IMR-90 (cell line): ENCODE results near the gene SLC22A12. TPM values are rescaled to one million over a fixed set of nuclear protein-coding genes. Genes with fewer than 3 reads are reported as not detected.

Experiments
- ATAC-seq: fragments of 200-7000 bp; cut with Tn5 transposase; 2 replicates; pipeline ENCODE4 v1.9.1; 2020; ENCODE audit warnings: low read depth, mild to moderate bottlenecking, moderate library complexity
- BruUV-seq: library from RNA; stranded (reverse); fragments of 400-500 nt; replicated peaks from 2 replicates; lab custom pipeline; 2021; lab: Mats Ljungman, UMichigan
- CTCF ChIA-PET: fragments of 300-600 bp; formaldehyde crosslinking; extraction: SDS; loops from one replicate; lab custom pipeline; 2021; ENCODE audit warnings: antibody characterized with exemption; lab: Yijun Ruan, JAX
- POLR2A ChIA-PET: fragments of 300-600 bp; sonication (Branson Sonifier 250); formaldehyde crosslinking; loops from one replicate; lab custom pipeline; 2022; ENCODE audit warnings: antibody characterized with exemption; ENCODE audit not compliant: unreplicated experiment; lab: Charles Lee
- DNase-seq: peaks from one replicate; pipeline ENCODE4 v3.0.0; 2013
- H2AFZ ChIP-seq: replicated peaks from 2 replicates; pipeline ENCODE3; 2013; ENCODE audit warnings: low read length, mild to moderate bottlenecking; ENCODE audit not compliant: poor library complexity
- H2AK5ac ChIP-seq: 2 replicates; pipeline ENCODE4 v1.6.1; 2013; ENCODE audit warnings: low read depth, low read length, inconsistent platforms
- H2AK9ac ChIP-seq: replicated peaks from 2 replicates; pipeline ENCODE3; 2013; ENCODE audit warnings: mild to moderate bottlenecking, low read depth, low read length, moderate library complexity; ENCODE audit not compliant: poor library complexity
- H2BK120ac ChIP-seq: 2 replicates; pipeline ENCODE4 v1.6.1; 2013; ENCODE audit warnings: low read depth, low read length, inconsistent platforms
- H2BK15ac ChIP-seq: 3 replicates; pipeline ENCODE4 v1.6.1; 2013; ENCODE audit warnings: low read depth, low read length, inconsistent platforms
- H2BK20ac ChIP-seq: 2 replicates; pipeline ENCODE4 v1.6.1; 2013; ENCODE audit warnings: low read depth, mild to moderate bottlenecking, inconsistent platforms, low read length, moderate library complexity
- H2BK5ac ChIP-seq: 2 replicates; pipeline ENCODE4 v1.6.1; 2013; ENCODE audit warnings: mild to moderate bottlenecking, low read depth, low read length, inconsistent platforms; ENCODE audit not compliant: poor library complexity, severe bottlenecking
- H3K14ac ChIP-seq: replicated peaks from 2 replicates; pipeline ENCODE4 v1.6.1; 2013; ENCODE audit warnings: low read depth, low read length, inconsistent platforms
- H3K18ac ChIP-seq: 2 replicates; pipeline ENCODE4 v1.6.1; 2013; ENCODE audit warnings: low read depth, low read length, control low read depth
- H3K23ac ChIP-seq: 2 replicates; pipeline ENCODE4 v1.6.1; 2013; ENCODE audit warnings: low read depth, low read length, inconsistent platforms
- H3K27ac ChIP-seq: 2 replicates; pipeline ENCODE4 v1.5.1; 2013; ENCODE audit warnings: mild to moderate bottlenecking, control low read depth, low read length; ENCODE audit not compliant: insufficient read depth
- H3K27me3 ChIP-seq: 2 replicates; pipeline ENCODE4 v1.6.1; 2013; ENCODE audit warnings: low read length; ENCODE audit not compliant: control insufficient read depth, insufficient read depth
- H3K36me3 ChIP-seq: 2 replicates; pipeline ENCODE4 v1.6.1; 2013; ENCODE audit warnings: low read length, mixed read lengths; ENCODE audit not compliant: control insufficient read depth, insufficient read depth
- H3K4ac ChIP-seq: 2 replicates; pipeline ENCODE4 v1.6.1; 2013; ENCODE audit warnings: low read depth, low read length, inconsistent platforms
- H3K4me1 ChIP-seq: 2 replicates; pipeline ENCODE4 v1.6.1; 2013; ENCODE audit warnings: low read length, mixed read lengths; ENCODE audit not compliant: control insufficient read depth, insufficient read depth
- H3K4me2 ChIP-seq: 2 replicates; pipeline ENCODE4 v1.6.1; 2013; ENCODE audit warnings: low read depth, mild to moderate bottlenecking, control low read depth, low read length, moderate library complexity
- H3K4me3 ChIP-seq: 2 replicates; pipeline ENCODE4 v1.5.1; 2013; ENCODE audit warnings: low read depth, mild to moderate bottlenecking, control low read depth, low read length, moderate library complexity; ENCODE audit not compliant: insufficient read depth
- H3K56ac ChIP-seq: 2 replicates; pipeline ENCODE4 v1.6.1; 2013; ENCODE audit warnings: low read length, inconsistent platforms; ENCODE audit not compliant: insufficient read depth; ENCODE audit errors: extremely low read depth
- H3K79me1 ChIP-seq, 2 experiments: 2 replicates each; pipeline ENCODE4 v1.6.1; 2013; ENCODE audit warnings: low read length in 2 of 2, inconsistent platforms in 1 of 2, low read depth in 1 of 2
- H3K9ac ChIP-seq: 2 replicates; pipeline ENCODE4 v1.6.1; 2013; ENCODE audit warnings: low read depth, low read length, control low read depth
- H3K9me1 ChIP-seq: 2 replicates; pipeline ENCODE4 v1.6.1; 2013; ENCODE audit warnings: low read length, inconsistent platforms; ENCODE audit not compliant: insufficient read depth
- H3K9me3 ChIP-seq: 2 replicates; pipeline ENCODE4 v1.6.1; 2013; ENCODE audit warnings: low read length; ENCODE audit not compliant: control insufficient read depth, insufficient read depth
- H4K20me1 ChIP-seq: 2 replicates; pipeline ENCODE4 v1.6.1; 2013; ENCODE audit warnings: low read length, inconsistent platforms; ENCODE audit not compliant: insufficient read depth
- H4K5ac ChIP-seq: 2 replicates; pipeline ENCODE4 v1.6.1; 2013; ENCODE audit warnings: mild to moderate bottlenecking, low read depth, low read length, control low read depth
- H4K8ac ChIP-seq, 2 experiments: 2 replicates each; pipeline ENCODE4 v1.6.1; 2013; ENCODE audit warnings: low read depth in 2 of 2, low read length in 2 of 2, control low read depth in 1 of 2, inconsistent platforms in 1 of 2
- H4K91ac ChIP-seq: 2 replicates; pipeline ENCODE4 v1.6.1; 2013; ENCODE audit warnings: low read depth, low read length, inconsistent platforms; ENCODE audit not compliant: insufficient read depth
- BHLHE40 ChIP-seq: fragments of 150-350 bp; IDR thresholded peaks from 2 replicates; pipeline ENCODE4 v1.6.1; 2016; ENCODE audit warnings: mild to moderate bottlenecking, low read depth, low read length
- CEBPB ChIP-seq: IDR thresholded peaks from 2 replicates; pipeline ENCODE4 v1.6.1; 2012; ENCODE audit warnings: low read depth, low read length, improper control_type of control experiment
- CHD1 ChIP-seq: IDR thresholded peaks from 2 replicates; pipeline ENCODE4 v1.6.1; 2012; ENCODE audit warnings: low read depth, low read length, improper control_type of control experiment
- CTCF ChIP-seq: conservative IDR thresholded peaks from 2 replicates; pipeline ENCODE4 v1.5.1; 2012; ENCODE audit warnings: mild to moderate bottlenecking, low read depth, low read length, improper control_type of control experiment
- ELK1 ChIP-seq: fragments of 150-350 bp; IDR thresholded peaks from 2 replicates; pipeline ENCODE4 v1.6.1; 2016; ENCODE audit warnings: low read depth, mild to moderate bottlenecking, low read length, moderate library complexity, borderline replicate concordance
- FOS ChIP-seq: fragments of 150-350 bp; IDR thresholded peaks from 2 replicates; pipeline ENCODE4 v1.6.1; 2016; ENCODE audit warnings: low read depth, low read length
- MAFK ChIP-seq: IDR thresholded peaks from 2 replicates; pipeline ENCODE4 v1.6.1; 2012; ENCODE audit warnings: low read depth, low read length, improper control_type of control experiment
- MAZ ChIP-seq: IDR thresholded peaks from 2 replicates; pipeline ENCODE4 v1.6.1; 2012; ENCODE audit warnings: low read depth, mild to moderate bottlenecking, low read length, improper control_type of control experiment, moderate library complexity, borderline replicate concordance
- MXI1 ChIP-seq: IDR thresholded peaks from 2 replicates; pipeline ENCODE4 v1.6.1; 2012; ENCODE audit warnings: low read depth, mild to moderate bottlenecking, low read length, moderate library complexity, borderline replicate concordance
- NFE2L2 ChIP-seq: fragments of 150-350 bp; IDR thresholded peaks from 2 replicates; pipeline ENCODE4 v1.6.1; 2016; ENCODE audit warnings: low read depth, mild to moderate bottlenecking, low read length
- POLR2A ChIP-seq: IDR thresholded peaks from 2 replicates; pipeline ENCODE4 v1.6.1; 2012; ENCODE audit warnings: mild to moderate bottlenecking, low read depth, low read length
- RAD21 ChIP-seq: IDR thresholded peaks from 2 replicates; pipeline ENCODE4 v1.6.1; 2012; ENCODE audit warnings: low read length, improper control_type of control experiment
- RCOR1 ChIP-seq: IDR thresholded peaks from 2 replicates; pipeline ENCODE4 v1.6.1; 2012; ENCODE audit warnings: mild to moderate bottlenecking, low read length, improper control_type of control experiment; ENCODE audit not compliant: insufficient replicate concordance
- RFX5 ChIP-seq: IDR thresholded peaks from 2 replicates; pipeline ENCODE4 v1.8.0; 2012; ENCODE audit warnings: low read depth, mild to moderate bottlenecking, low read length, moderate library complexity
- SMC3 ChIP-seq: fragments of 150-350 bp; IDR thresholded peaks from 2 replicates; pipeline ENCODE4 v1.6.1; 2016; ENCODE audit warnings: low read depth, mild to moderate bottlenecking, antibody characterized with exemption, low read length, moderate library complexity
- USF2 ChIP-seq: fragments of 150-350 bp; IDR thresholded peaks from 2 replicates; pipeline ENCODE4 v1.6.1; 2017; ENCODE audit warnings: mild to moderate bottlenecking, antibody characterized with exemption, low read length, low read depth
- WGBS, 2 experiments: methylation state at CpG; one replicate each; pipeline versions ENCODE4 v1.1.5 to v1.1.7; 2013; ENCODE audit warnings: missing lambda C conversion rate in 2 of 2; ENCODE audit not compliant: insufficient read length in 1 of 2; ENCODE audit errors: extremely low coverage in 2 of 2; 5-methylcytosine and 5-hydroxymethylcytosine counted together
- dilution Hi-C: fragments of 300-500 bp; cut with HindIII; formaldehyde crosslinking; loops from one replicate; pipeline ENCODE4 v1.14.3; 2018; ENCODE audit warnings: low sequenced_read_pairs; ENCODE audit not compliant: unreplicated experiment
- in situ Hi-C: fragments of 300-500 bp; cut with MboI; formaldehyde crosslinking; loops from 3 replicates; pipeline ENCODE4 v1.14.3; 2019; ENCODE audit warnings: low sequenced_read_pairs, inconsistent platforms, mixed read lengths
- intact Hi-C: fragments of 100-400 bp; cut with micrococcal nuclease; formaldehyde crosslinking; loops from 2 replicates; pipeline ENCODE4 v1.10.0; 2022
- polyA plus RNA-seq, 3 experiments: library from polyadenylated mRNA; depleted of rRNA; stranded (reverse); fragments of >200 nt; gene quantifications; 2 replicates each; pipeline ENCODE4 v1.2.3, GENCODE V29; 2012; ENCODE audit warnings: low replicate concordance in 1 of 3
- total RNA-seq: library from RNA; depleted of rRNA; stranded (reverse); fragments of >200 nt; gene quantifications from 2 replicates; pipeline ENCODE4 v1.2.3, GENCODE V29; 2012

The SLC22A12 gene
- total and polyA plus RNA-seq, 2 of the 4 experiments (the other 2 are of a cell fraction), result not detected

GRCh38 chr11:64560139-64560771 is 30.8 kb upstream of the SLC22A12 start:
- H3K4me2 ChIP-seq, result no peak overlapping the region
- no peak overlapping the region for H3K27ac ChIP-seq
- H3K4ac ChIP-seq, result no peak overlapping the region
- intact Hi-C loops (no loop called here), in situ Hi-C loops (no loop called here), dilution Hi-C loops (no loop called here)
- no peak overlapping the region for H3K18ac ChIP-seq
- no peaks in the 10 kb centered on the region for H3K36me3 ChIP-seq
- H3K9ac ChIP-seq, result no peak overlapping the region
- ChIA-PET CTCF (no interaction called here), POLR2A (no interaction called here)
- H3K23ac ChIP-seq, result no peak overlapping the region
- H4K8ac ChIP-seq, result no peak overlapping the region
- H3K79me1 ChIP-seq, result no peaks in the 10 kb centered on the region
- no peak overlapping the region for H2AK9ac ChIP-seq
- no peaks in the 10 kb centered on the region for H3K4me1 ChIP-seq
- no peak overlapping the region for H4K91ac ChIP-seq
- no peak overlapping the region for H2BK15ac ChIP-seq
- no peak overlapping the region for H2BK20ac ChIP-seq
- no peak overlapping the region for H3K56ac ChIP-seq
- H2AFZ ChIP-seq, result no peak overlapping the region
- H3K9me1 ChIP-seq, result no peaks in the 10 kb centered on the region
- 0 out of 2 replicates have a peak, but pooled peaks cover 4% of the 10 kb centered on the region for H4K20me1 ChIP-seq
- H2AK5ac ChIP-seq, result no peak overlapping the region
- no peak for DNase-seq
- no peak for ATAC-seq
- peaks cover 23% of the 10 kb centered on the region for H3K27me3 ChIP-seq
- no peak overlapping the region for H2BK120ac ChIP-seq
- TF ChIP-seq MAZ (no peak), MXI1 (no peak), USF2 (no peak), SMC3 (no peak), CEBPB (no peak), FOS (no peak), RFX5 (no peak), RAD21 (no peak), CHD1 (no peak), NFE2L2 (no peak), POLR2A (no peak), BHLHE40 (no peak), CTCF (no peak), RCOR1 (no peak), MAFK (no peak), ELK1 (no peak)
- no TSS peak for BruUV-seq
- H3K14ac ChIP-seq, result no peak overlapping the region
- H2BK5ac ChIP-seq, result no peak overlapping the region
- no peak overlapping the region for H4K5ac ChIP-seq
- no peaks in the 10 kb centered on the region for H3K9me3 ChIP-seq
- no peak overlapping the region for H3K4me3 ChIP-seq
- WGBS, 2 experiments, result 57% methylated on average over 10 of the region's 15 CpGs; no CpG with 5 or more reads in 1 of the 2 experiments
